AG09309 (cell line): ENCODE measurements around the gene APOD.
A peak's percentile ranks its signal among the peaks of the same experiment; 100 is the strongest.

Experiments used
- DNase-seq: peaks from one replicate; pipeline ENCODE4 v3.0.0-alpha.2; 2010; ENCODE audit warnings: low read depth
- H3K4me3 ChIP-seq: 2 replicates; pipeline ENCODE4 v1.5.1; 2011; ENCODE audit warnings: mild to moderate bottlenecking, low read depth, low read length, moderate library complexity; ENCODE audit not compliant: control insufficient read depth
- CTCF ChIP-seq: IDR thresholded peaks from 2 replicates; pipeline ENCODE4 v1.5.1; 2011; ENCODE audit warnings: mild to moderate bottlenecking, low read depth, low read length, inconsistent platforms; ENCODE audit not compliant: insufficient read depth, control insufficient read depth; ENCODE audit errors: missing control alignments

The APOD gene

GRCh38 chr3:195524171-195524896 lies 59.4 kb downstream of the APOD start:
- TF ChIP-seq CTCF, result no peak

GRCh38 chr3:195522254-195523023 lies 61.3 kb downstream of the APOD start:
- no peak overlapping the region for H3K4me3 ChIP-seq
- peak; percentile 37 for TF ChIP-seq CTCF
- no peak for DNase-seq

More at GRCh38 chr3:195524171-195524896, 59.4 kb downstream of the APOD start:
- no peak overlapping the region for H3K4me3 ChIP-seq
- no peak for DNase-seq
